GM19397 (cell line): ENCODE measurements around the gene GZMM.
A peak's percentile ranks its signal among the peaks of the same experiment; 100 is the strongest.

Experiments
- ATAC-seq: cut with Tn5 transposase; IDR thresholded peaks from one replicate; pipeline ENCODE4 v1.9.1; 2021; ENCODE audit warnings: mild to moderate bottlenecking, moderate library complexity; ENCODE audit not compliant: unreplicated experiment

Gene GZMM

GRCh38 chr19:511101-511851, 32.6 kb upstream of the GZMM start:
- no peak for ATAC-seq

DNA sequence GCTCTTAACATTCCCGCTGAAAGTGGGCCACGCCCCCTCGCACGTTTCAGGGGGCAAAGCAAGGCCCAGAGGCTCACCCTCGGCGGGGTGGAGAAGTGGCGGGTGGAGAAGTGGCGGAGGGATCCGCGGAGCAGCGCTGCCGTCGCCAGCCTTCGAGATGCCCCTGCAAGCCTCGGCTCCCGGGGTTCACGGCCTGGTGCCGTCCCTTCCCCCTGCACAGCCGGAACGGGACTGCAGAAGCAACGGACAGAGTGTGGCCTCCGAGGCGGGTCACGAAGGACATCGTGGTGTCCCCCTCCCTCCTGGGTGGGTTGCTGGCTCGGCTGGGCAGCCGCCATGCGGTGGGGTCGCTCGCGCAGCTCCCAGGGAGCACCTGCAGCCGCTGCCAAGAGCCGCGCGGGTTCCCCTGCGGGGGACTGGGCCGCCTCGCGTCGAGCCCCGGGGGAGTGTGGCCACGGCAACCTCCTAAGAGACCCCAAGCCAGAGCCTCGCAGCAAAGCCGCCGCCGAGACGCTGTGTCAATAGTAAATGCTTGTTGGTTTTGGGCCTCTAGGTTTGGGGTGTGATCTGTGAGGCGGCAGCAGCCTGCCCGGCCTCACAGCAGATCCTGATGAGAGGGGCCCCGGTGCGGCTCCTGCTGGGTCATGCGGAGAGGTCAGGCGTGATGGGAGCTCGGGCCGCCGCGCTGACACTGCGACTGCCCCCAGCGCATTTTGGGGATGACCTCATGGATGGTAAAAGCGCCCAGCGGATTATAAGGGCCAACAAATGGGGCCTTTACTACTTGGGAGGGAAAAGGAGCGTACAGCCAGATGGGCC, 31.1 kb upstream of the GZMM start:
- no peak for ATAC-seq

DNA sequence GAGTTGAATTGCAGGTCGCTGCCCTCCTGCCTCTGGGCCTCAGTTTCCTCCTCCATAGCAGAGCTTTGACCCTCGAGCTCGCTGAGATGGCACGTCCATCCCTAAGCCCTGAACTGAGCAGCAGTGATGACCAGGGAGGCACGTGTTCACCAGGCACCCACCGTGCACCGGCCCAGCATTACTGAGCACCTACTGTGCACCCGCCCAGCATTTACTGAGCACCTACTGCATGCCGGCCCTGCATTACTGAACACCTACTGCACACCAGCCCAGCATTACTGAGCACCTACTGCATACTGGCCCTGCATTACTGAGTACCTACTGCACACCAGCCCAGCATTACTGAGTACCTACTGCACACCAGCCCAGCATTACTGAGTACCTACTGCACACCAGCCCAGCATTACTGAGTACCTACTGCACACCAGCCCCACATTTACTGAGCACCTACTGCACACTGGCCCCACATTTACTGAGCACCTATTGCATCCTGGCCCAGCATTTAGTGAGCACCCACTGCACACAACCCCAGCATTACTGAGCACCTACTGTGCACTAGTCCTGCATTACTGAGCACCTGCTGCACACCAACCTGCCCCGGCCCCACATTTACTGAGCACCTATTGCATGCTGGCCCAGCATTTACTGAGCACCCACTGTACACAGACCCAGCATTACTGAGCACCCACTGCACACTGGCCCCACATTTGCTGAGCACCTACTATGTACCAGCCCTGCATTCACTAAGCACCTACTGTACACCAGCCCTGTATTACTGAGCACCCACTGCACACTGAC, 30.3 kb upstream of the GZMM start:
- no peak for ATAC-seq

DNA sequence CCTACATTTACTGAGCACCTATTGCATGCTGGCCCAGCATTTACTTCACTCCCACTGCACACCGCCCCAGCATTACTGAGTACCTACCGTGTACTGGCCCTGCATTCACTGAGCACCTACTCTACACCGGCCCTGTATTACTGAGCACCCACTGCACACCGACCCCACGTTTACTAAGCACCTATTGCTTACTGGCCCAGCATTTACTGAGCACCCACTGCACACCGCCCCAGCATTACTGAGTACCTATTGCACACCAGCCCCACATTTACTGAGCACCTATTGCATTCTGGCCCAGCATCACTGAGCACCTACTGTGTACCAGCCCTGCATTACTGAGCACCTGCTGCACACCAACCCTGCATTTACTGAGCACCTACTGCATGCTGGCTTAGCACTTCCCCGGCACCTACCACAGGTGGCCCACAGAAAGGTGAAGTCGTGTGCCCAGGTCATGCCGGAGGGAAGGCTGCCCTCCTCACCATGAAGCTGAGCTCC, 29.6 kb upstream of the GZMM start:
- no peak for ATAC-seq

GRCh38 chr19:517721-518597, 25.9 kb upstream of the GZMM start:
- no peak for ATAC-seq

GRCh38 chr19:518598-519231, 25.1 kb upstream of the GZMM start:
- no peak for ATAC-seq

DNA sequence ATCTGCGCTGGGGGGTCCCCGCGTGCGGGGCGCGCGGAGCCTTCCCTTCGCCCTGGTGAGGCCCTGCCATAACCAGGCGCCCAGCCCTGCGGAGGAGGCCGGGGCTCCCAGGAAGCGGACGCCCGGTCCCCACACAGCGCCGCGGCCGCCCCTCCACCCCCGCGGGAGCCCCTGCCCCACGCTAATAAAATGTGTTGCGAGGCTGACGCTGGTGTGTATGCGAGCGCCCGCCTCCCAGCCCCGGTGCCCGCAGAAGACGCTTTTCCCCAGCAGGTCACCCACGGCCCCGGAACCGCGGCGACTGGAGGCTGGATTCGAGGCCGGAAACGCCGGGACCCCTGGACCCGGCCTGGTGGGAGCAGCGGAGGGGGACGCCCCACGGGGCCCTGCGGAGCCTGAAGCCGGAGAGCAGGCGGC, 24.4 kb upstream of the GZMM start:
- ATAC-seq: no peak

DNA sequence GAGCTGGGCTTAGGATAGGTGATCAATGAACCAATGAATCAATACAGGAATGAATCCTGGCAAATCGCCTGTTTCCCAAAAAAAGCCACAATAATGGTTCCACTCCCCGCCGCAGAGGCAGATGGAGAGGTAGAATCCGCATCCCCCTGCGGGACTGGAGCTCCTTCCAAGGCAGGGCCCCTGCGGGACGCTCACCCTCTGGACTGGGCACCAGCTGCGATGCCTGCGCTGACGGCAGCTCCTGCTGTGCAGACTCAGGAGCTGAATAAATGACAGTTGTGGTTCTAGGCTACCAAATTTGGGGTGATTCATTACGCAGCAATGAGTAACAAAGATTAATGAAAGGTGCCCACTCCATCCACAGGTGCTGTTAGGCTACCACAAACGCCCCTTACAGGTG, 21.1 kb upstream of the GZMM start:
- no peak for ATAC-seq

- no peak for ATAC-seq
Observed at GRCh38 chr19:524062-524674, 19.7 kb upstream of the GZMM start.

DNA sequence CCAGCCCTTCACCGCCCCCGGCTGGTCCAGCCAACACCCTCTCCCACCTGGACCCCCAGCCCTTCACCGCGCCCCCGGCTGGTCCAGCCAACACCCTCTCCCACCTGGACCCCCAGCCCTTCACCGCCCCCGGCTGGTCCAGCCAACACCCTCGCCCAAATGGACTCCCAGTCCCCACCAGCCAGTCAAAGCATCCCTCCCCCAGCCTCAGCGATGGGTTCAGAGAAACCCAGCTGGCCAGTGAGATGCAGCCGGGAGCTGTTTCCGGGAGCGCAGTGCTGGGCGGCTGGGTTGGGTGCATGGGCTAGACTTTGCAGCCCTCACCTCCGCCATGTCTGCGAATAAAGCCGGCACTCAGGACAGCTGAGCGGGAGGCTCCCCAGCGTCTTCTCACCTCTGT, 18.8 kb upstream of the GZMM start:
- no peak for ATAC-seq

DNA sequence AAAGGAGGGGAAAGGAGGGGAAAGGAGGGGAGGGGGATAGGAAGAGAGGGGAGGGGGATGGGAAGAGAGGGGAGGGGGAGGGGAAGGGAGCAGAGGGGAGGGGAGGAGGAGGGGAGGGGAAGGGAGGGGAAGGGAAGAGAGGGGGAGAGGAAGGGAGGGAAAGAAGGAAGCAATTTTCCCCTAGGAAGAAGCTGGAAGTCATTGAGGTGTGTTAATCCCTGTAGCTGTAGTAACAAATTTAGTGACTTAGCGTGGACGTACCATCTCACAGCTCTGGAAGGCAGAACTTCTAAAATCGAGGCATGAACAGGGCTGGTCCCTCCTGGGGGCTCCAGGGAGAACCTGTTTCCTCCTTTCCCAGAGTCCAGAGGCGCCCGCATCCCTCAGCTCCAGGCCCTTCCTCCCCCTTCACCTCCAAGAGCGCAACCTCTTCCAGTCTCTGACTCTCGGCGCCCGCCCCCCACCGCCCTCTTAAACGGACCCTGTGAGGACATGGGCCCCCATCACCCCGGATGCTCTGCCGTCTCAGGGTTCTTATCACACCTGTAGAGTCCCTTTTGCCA, 17.9 kb upstream of the GZMM start:
- ATAC-seq: no peak

DNA sequence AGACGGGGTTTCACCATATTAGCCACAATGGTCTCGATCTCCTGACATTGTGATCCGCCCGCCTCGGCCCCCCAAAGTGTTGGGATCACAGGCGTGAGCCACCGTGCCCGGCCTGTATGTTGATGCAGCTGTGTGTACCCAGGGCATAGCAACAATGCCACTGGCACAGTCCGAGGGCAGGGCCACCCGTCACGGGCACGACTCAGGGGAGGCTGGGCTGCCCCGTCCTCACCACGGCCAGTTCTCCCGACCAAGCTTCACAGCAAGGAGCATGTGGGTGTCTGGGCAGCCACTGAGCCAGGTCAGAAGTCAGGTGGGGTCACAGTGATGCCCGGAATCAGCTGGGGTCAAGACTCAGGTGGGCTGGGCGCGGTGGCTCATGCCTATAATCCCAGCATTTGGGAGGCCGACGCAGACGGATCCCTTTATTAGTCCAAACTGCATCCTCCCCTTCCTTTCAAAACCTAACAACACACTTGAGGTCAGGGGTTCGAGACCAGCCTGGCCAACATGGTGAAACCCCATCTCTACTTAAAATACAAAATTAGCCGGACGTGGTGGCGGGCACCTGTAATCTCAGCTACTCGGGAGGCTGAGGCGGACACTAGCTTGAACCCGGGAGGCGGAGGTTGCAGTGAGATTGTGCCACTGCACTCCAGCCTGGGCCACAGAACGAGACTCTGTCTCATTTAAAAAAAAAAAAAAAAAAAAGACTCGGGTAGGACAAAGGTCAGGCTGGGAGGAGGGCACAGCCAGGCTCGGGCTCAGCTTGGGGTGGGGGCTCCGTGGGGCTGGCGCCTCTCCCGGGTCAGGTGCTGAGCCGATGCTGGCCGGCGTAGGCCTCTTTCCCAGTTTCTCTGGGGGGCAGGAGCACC, 13.5 kb upstream of the GZMM start:
- no peak for ATAC-seq

- peak; percentile 73 for ATAC-seq
Observed at GRCh38 chr19:531009-531752, 12.7 kb upstream of the GZMM start.

DNA sequence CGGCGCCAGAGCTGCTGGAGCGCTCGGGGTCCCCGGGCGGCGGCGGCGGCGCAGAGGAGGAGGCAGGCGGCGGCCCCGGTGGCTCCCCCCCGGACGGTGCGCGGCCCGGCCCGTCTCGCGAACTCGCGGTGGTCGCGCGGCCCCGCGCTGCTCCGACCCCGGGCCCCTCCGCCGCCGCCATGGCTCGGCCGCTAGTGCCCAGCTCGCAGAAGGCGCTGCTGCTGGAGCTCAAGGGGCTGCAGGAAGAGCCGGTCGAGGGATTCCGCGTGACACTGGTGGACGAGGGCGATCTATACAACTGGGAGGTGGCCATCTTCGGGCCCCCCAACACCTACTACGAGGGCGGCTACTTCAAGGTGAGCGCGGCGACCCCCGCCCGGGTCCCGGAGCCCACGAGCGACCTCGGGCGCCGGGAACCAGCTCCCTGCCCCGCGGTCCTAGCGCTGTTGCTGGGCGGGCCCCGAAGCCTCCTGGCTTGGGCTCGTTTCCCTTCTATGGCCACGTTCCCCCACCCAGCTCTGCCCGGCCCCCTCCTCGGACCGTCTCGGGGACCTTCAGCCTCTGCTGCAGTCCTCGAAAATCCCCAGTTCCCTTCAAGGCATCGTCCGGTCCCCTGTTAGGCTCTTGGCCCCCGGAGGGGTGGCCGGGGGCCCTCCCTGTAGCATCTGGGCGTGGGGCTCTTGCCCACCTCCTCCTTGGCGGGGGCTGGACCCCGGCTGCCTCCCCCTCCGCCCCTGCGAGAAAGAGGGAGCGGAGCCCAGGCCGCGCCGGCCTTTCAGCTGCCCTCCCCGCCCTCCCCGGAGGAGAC, 11.9 kb upstream of the GZMM start, which contains the start of gene CDC34:
CDC34 (plus strand) TSS at position 8 of the 808 bp plus-strand sequence; CDS start at position 180, 172 bp downstream.
- ATAC-seq: peak; percentile 5

DNA sequence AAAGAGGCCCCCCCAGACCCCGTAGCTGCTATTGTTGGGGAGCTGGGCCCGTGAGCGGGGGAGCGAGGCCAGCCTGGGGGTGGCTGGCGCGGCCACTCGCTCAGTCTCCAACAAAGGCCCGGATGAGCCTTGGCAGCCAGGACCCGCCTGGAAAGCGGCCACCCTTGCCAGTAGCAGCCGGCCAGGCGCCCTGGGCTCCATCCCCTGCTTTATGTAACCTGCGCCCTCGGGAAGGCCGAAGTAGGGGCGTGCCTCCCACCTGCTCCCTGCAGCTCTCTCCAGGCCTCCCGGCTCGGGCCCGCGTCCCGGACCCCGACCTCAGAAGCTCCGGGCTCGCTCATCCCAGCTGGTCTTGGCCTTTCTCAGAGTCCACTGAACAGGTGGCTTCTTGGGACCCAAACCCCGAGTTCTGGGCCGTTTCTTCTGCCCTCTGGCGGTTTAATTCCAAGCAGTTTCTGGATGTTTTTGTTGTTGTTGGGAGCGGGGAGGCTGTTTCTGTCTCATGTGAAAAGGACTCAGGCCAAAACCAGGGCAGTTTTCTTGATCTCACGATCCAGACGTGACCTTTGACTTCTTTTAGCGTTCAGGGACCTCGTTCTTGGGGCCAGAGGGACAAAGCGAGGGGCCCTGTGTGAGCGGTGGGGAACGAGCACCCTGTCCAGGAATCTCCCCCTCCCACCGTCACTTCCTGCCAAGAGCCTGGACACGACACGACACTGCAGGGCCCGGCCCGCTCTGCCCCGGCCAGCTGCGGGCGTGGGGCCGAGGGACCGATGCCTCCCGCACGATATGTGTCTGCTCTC, 11.1 kb upstream of the GZMM start:
- ATAC-seq: no peak
